Aorta (tissue), 5 donors: ENCODE results near the gene CCDC85B. TPM values are rescaled to one million over a fixed set of nuclear protein-coding genes. Genes with fewer than 3 reads are reported as not detected.
A peak's percentile ranks its signal among the peaks of the same experiment; 100 is the strongest.

Experiments used
- ATAC-seq: fragments of 200-7000 bp; cut with Tn5 transposase; one replicate; pipeline ENCODE4 v1.9.1; 2022; ENCODE audit warnings: moderate library complexity; ENCODE audit not compliant: low FRiP score
- DNase-seq, 2 donors: peaks; one replicate each; pipeline ENCODE4 v3.0.0-alpha.2; 2020
- H3K27ac ChIP-seq, 2 donors: one replicate each; pipeline ENCODE4 v1.5.1; 2013; ENCODE audit warnings: low read length in 2 of 2, mild to moderate bottlenecking in 2 of 2, moderate library complexity in 2 of 2, control low read depth in 1 of 2, inconsistent platforms in 1 of 2, low read depth in 1 of 2
- H3K27me3 ChIP-seq, 2 donors: one replicate each; pipeline ENCODE4 v1.6.1; 2013; ENCODE audit warnings: control low read depth in 1 of 2, low read length in 1 of 2, mild to moderate bottlenecking in 1 of 2, moderate library complexity in 1 of 2; ENCODE audit not compliant: insufficient read depth in 2 of 2, control insufficient read depth in 1 of 2
- H3K36me3 ChIP-seq, 2 donors: one replicate each; pipeline ENCODE4 v1.6.1; 2013; ENCODE audit warnings: control low read depth in 1 of 2, low read length in 1 of 2, mild to moderate bottlenecking in 1 of 2; ENCODE audit not compliant: insufficient read depth in 2 of 2, control insufficient read depth in 1 of 2
- H3K4me1 ChIP-seq, 2 donors: one replicate each; pipeline ENCODE4 v1.6.1; 2013; ENCODE audit warnings: low read length in 2 of 2, control low read depth in 1 of 2, mild to moderate bottlenecking in 1 of 2, moderate library complexity in 1 of 2; ENCODE audit not compliant: insufficient read depth in 2 of 2, control insufficient read depth in 1 of 2
- H3K4me3 ChIP-seq, 2 donors: one replicate each; pipeline ENCODE4 v1.5.1; 2013; ENCODE audit warnings: low read length in 2 of 2, control low read depth in 1 of 2, mild to moderate bottlenecking in 1 of 2
- H3K9me3 ChIP-seq: one replicate; pipeline ENCODE4 v1.6.1; 2013; ENCODE audit warnings: mild to moderate bottlenecking, low read length; ENCODE audit not compliant: control insufficient read depth
- WGBS, 2 donors: extraction: QIAGEN DNeasy Blood & Tissue Kit; methylation state at CpG; one replicate each; pipeline ENCODE4 v1.1.7; 2013; 5-methylcytosine and 5-hydroxymethylcytosine counted together
- intact Hi-C, 2 donors: fragments of 100-400 bp; cut with DNase I; formaldehyde crosslinking; loops; one replicate each; pipeline versions ENCODE4 v1.14.2 to v1.15.0; 2022
- polyA plus RNA-seq, 2 donors: library from polyadenylated mRNA; stranded (reverse); fragments of 200-250 nt; gene quantifications; one replicate each; pipeline ENCODE4 v1.2.3, GENCODE V29; 2013
- total RNA-seq, 2 donors: library from RNA; stranded (reverse); fragmentation: NEBNext Ultra II Directional; extraction: Animal tissue kit (Norgen Biotek cat#: 25700); gene quantifications; one replicate each; pipeline ENCODE4 v1.2.1, GENCODE V29; 2021
- donor health status: healthy with polysubstance abuse.
- donor health status: Bipolar disorder and iron deficiency.
- donor health status: DM: no; HTN: no; CAD: no.
- donor health status: DM: no; HTN: no; CAD: no.
- donor health status: DM: yes; HTN: yes; CAD: no.

The CCDC85B gene
- total and polyA plus RNA-seq, 4 donors, result 23.9 to 72.8 (median 38.5) TPM

DNA sequence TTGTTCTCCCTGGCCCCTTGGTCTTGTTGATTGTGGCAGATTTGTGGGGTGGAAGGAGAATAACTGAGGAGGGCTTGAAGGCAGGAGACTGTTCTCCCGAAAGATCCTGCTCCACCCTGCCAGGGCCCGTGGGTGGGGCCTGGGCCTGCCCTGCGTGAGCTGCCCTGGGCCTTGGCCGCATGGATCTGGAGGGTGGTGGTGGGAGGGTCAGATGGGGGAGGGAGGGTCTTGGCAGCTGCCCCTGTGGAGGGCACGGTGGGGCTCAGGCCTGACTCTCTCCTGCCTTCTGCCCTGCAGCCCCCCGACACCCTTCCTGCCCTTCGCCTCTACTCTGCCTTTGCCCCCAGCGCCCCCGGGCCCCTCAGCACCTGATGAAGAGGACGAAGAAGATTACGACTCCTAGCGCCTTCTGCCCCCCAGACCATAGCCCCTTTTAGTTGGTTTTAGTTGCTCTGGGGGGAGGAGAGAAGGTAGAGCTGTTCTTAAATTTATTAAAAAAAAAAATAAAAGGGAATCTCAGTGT lies 30.6 kb downstream of the CCDC85B start:
- no peaks in the 10 kb centered on the region for H3K27me3 ChIP-seq
- 63 to 71% methylated on average over 12 of the region's 12 CpGs for WGBS, 2 donors
- intact Hi-C loops, result loop anchor here in 1 of 2 donors (5.0 kb wide), 2 partner anchors 34 to 41 kb away; partner anchors contain the start of genes FIBP and SART1
- H3K4me3 ChIP-seq, result no peak overlapping the region
- no peaks in the 10 kb centered on the region for H3K4me1 ChIP-seq
- H3K36me3 ChIP-seq, result no peaks in the 10 kb centered on the region
- no peak for DNase-seq
- ATAC-seq, result no peak
- H3K27ac ChIP-seq, result no peak overlapping the region
- no peaks in the 10 kb centered on the region for H3K9me3 ChIP-seq

DNA sequence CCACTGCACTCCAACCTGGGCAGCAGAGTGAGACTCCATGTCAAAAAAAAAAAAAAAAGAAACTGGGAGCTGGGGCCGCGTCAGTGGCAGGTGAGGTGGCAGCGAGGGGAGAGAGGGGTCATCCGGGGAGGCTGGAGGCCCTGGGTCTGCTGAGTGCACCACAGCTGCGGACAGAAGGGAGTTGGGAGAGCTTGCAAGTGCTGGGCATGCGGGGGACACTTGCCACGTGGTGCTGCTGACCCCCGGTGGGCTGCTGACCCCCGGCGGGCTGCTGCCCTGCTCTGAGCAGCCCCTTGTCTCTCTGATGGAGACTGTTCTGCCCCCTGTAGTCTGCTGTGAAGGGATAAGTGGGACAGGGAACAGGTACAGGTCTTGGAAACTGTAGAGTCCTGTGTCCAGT lies 31.4 kb downstream of the CCDC85B start:
- WGBS, 2 donors, result 88 to 90% methylated on average over 10 of the region's 10 CpGs
- Histone ChIP-seq H3K27me3 (no peaks in the 10 kb centered on the region), H3K9me3 (no peaks in the 10 kb centered on the region), H3K36me3 (no peaks in the 10 kb centered on the region), H3K27ac (no peak overlapping the region), H3K4me1 (no peaks in the 10 kb centered on the region), H3K4me3 (no peak overlapping the region)
- ATAC-seq, result no peak
- intact Hi-C loops, result loop anchor here in 1 of 2 donors (5.0 kb wide), 2 partner anchors 35 to 40 kb away; partner anchors contain the start of genes FIBP and SART1
- DNase-seq, result no peak

- intact Hi-C loops, result loop anchor here in 1 of 2 donors (5.0 kb wide), 2 partner anchors 35 to 40 kb away; partner anchors contain the start of genes FIBP and SART1
- DNase-seq, result no peak
- 87% methylated on average over 3 of the region's 3 CpGs for WGBS, 2 donors
- Histone ChIP-seq H3K27me3 (no peaks in the 10 kb centered on the region), H3K9me3 (no peaks in the 10 kb centered on the region), H3K4me3 (no peak overlapping the region), H3K27ac (no peak overlapping the region), H3K4me1 (no peaks in the 10 kb centered on the region), H3K36me3 (no peaks in the 10 kb centered on the region)
- ATAC-seq, result no peak
Measured at GRCh38 chr11:65922565-65922964, 32.1 kb downstream of the CCDC85B start.

DNA sequence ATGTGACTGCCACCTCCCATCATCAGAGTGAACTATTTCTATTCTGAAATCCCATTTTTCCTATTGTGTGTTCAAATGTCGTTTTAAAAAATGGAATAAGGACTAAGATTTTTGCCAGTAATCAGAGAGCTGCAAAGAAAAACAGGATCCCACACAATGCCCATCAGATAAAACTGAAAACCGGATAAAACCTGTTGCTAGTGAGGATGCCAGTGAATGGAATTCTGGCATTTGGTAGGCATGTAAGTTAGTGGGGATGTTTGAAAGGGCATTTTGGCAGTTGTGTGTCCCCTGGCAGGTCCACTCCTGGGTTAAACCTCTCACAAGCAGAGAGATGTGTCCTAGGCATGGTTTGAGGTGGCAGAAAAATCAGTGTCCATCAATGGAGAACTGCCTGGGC lies 34.9 kb downstream of the CCDC85B start:
- 6 to 7% methylated on average over 2 of the region's 2 CpGs for WGBS, 2 donors
- no peak overlapping the region for H3K4me3 ChIP-seq
- intact Hi-C loops, result no loop called here
- H3K9me3 ChIP-seq, result no peaks in the 10 kb centered on the region
- DNase-seq, result no peak
- H3K4me1 ChIP-seq, result no peaks in the 10 kb centered on the region
- H3K27ac ChIP-seq, result no peak overlapping the region
- H3K27me3 ChIP-seq, result no peaks in the 10 kb centered on the region
- ATAC-seq, result no peak
- no peaks in the 10 kb centered on the region for H3K36me3 ChIP-seq

GRCh38 chr11:65927904-65928397 lies 37.5 kb downstream of the CCDC85B start:
- no peak overlapping the region for H3K4me3 ChIP-seq
- WGBS, 2 donors, result 55 to 60% methylated on average over 9 of the region's 9 CpGs
- intact Hi-C loops, result no loop called here
- H3K36me3 ChIP-seq, result no peaks in the 10 kb centered on the region
- H3K4me1 ChIP-seq, result no peaks in the 10 kb centered on the region
- peak in 1 of 2 donors; percentile 64 for DNase-seq
- H3K9me3 ChIP-seq, result no peaks in the 10 kb centered on the region
- no peak overlapping the region for H3K27ac ChIP-seq
- ATAC-seq, result no peak
- no peaks in the 10 kb centered on the region for H3K27me3 ChIP-seq

GRCh38 chr11:65928667-65929066 lies 38.2 kb downstream of the CCDC85B start:
- Histone ChIP-seq H3K4me3 (no peak overlapping the region), H3K4me1 (no peaks in the 10 kb centered on the region), H3K36me3 (no peaks in the 10 kb centered on the region), H3K9me3 (no peaks in the 10 kb centered on the region), H3K27ac (no peak overlapping the region), H3K27me3 (no peaks in the 10 kb centered on the region)
- intact Hi-C loops, result no loop called here
- WGBS, 2 donors, result 76% methylated on average over 6 of the region's 6 CpGs
- ATAC-seq (no peak), DNase-seq (no peak)

GRCh38 chr11:65931773-65932557 lies 41.5 kb downstream of the CCDC85B start:
- H3K27ac ChIP-seq, result no peak overlapping the region
- no peaks in the 10 kb centered on the region for H3K27me3 ChIP-seq
- no peaks in the 10 kb centered on the region for H3K4me1 ChIP-seq
- no peaks in the 10 kb centered on the region for H3K36me3 ChIP-seq
- no peak for ATAC-seq
- WGBS, 2 donors, result 37 to 39% methylated on average over 13 of the region's 13 CpGs
- intact Hi-C loops, result no loop called here
- no peak overlapping the region for H3K4me3 ChIP-seq
- H3K9me3 ChIP-seq, result no peaks in the 10 kb centered on the region
- no peak for DNase-seq

- Histone ChIP-seq H3K9me3 (no peaks in the 10 kb centered on the region), H3K27me3 (no peaks in the 10 kb centered on the region), H3K27ac (no peak overlapping the region), H3K4me1 (no peaks in the 10 kb centered on the region), H3K36me3 (no peaks in the 10 kb centered on the region), H3K4me3 (no peak overlapping the region)
- 28 to 29% methylated on average over 9 of the region's 9 CpGs for WGBS, 2 donors
- intact Hi-C loops, result no loop called here
- ATAC-seq (no peak), DNase-seq (no peak)
Measured at GRCh38 chr11:65932558-65932919, 42.1 kb downstream of the CCDC85B start.

- Histone ChIP-seq H3K36me3 (no peaks in the 10 kb centered on the region), H3K4me3 (no peak overlapping the region), H3K9me3 (no peaks in the 10 kb centered on the region), H3K27me3 (no peaks in the 10 kb centered on the region), H3K4me1 (no peaks in the 10 kb centered on the region), H3K27ac (no peak overlapping the region)
- intact Hi-C loops, result no loop called here
- DNase-seq (no peak), ATAC-seq (no peak)
- WGBS, 2 donors, result 37% methylated on average over 3 to 4 of the region's 4 CpGs
Measured at GRCh38 chr11:65934014-65934413, 43.5 kb downstream of the CCDC85B start.
